SK-N-DZ (cell line): Measurements from ENCODE around the gene CDH13.

Experiments
- DNase-seq: peaks from one replicate; pipeline ENCODE4 v3.0.0-alpha.2; 2015; ENCODE audit warnings: low spot score

CDH13 gene

GRCh38 chr16:82945420-82946101, 318.8 kb downstream of the CDH13 start:
- no peak for DNase-seq

GRCh38 chr16:82947698-82948097, 320.9 kb downstream of the CDH13 start:
- no peak for DNase-seq

GRCh38 chr16:82949016-82949415, 322.2 kb downstream of the CDH13 start:
- DNase-seq, result no peak

DNA sequence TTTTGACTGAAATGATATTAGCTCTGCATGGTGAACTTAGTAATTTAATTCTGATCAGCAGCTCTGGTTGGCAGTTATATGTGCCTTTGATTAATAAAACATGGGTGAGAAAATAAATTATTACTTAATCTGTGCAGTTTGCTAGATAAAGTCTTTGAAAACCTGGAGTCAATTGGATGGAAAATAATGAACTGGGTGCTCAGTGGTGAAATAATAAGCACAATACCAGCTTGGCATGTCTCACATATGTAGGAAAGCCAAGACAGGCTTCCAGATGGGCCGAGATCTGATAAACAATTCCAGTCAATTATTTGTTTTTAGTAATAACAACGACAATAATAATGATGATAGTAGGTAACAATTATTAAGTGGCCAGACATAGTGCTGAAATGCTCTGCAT, 326.7 kb downstream of the CDH13 start:
- no peak for DNase-seq

DNA sequence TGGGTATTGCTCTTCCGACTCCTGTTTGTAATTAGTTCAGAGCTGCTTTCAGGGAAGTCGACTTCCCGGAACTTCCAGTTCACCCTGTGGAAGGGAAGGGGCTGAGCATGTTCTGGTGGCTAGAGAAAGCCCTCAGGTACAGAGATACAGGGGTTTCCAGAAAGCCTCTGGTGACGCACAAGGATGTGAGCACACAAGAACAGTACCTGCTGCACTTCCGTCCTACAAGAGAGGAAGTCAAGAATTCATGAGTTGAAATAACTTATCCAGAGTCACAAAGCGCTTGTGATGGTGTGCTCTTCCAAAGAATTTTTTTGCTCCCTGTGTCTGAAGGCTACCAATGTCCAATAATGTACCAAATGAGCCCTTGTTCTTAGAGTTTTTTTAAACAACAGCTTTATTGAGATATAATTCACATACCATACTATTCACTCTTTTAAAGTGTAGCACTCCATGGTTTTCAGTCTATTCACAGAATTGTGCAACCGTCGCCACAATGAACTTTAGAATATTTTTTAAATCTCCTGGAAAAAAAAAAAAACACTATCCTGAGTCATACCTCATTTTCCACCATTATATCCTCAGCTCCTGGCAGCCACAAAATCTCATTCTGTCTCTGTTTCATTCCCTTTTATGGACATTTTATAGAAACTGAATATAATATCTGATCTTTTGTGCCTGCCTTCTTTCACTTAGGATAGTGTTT, 327.6 kb downstream of the CDH13 start:
- DNase-seq, result no peak

DNA sequence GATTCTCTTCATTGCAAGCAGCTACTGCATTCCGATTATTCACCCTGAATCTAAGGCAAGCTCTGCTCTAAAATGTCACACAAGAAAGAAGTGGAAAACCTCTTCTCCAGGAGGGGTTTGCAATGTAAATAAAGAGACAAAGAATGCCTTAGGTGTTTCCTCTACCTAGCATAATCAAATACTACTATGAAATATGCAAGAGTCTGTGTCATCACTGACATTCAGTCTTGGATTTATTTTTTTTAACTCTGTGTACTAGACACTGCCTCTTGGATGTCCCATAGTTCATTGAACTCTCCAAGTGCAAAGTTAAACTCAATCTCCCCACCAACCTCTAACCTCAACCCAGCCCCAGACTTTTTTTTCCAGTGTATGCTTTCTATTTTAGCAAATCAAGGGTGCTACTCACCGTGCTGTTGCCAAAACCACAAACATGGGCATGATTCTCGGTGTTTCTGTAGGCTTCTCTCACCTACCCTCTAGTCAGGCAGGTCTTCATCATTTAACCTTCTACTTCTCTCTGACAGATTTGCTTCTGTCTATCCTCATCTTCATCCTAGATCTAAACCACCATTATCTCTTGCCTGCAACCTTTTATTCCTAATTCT, 329.1 kb downstream of the CDH13 start:
- no peak for DNase-seq

DNA sequence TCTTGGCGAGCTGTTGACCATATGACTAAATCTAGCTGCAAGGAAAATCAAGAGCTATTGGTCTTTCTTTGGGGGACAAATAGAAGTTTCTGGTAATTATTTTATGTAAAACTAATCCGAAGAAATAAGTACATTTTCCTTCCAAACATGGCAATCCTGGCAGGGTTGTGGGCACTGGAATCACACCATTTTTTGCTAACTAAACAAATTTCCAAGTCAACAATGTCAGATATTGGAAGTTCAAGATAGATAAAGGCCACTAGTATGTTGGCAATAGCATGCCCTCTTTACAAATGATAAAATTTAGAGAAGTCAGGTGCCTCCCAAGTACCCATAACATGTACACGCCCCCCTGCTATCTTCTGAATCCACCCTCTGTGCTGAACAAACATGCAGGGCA, 330.4 kb downstream of the CDH13 start:
- DNase-seq, result no peak

- no peak for DNase-seq
Observed at GRCh38 chr16:82960918-82961317, 334.1 kb downstream of the CDH13 start.

DNA sequence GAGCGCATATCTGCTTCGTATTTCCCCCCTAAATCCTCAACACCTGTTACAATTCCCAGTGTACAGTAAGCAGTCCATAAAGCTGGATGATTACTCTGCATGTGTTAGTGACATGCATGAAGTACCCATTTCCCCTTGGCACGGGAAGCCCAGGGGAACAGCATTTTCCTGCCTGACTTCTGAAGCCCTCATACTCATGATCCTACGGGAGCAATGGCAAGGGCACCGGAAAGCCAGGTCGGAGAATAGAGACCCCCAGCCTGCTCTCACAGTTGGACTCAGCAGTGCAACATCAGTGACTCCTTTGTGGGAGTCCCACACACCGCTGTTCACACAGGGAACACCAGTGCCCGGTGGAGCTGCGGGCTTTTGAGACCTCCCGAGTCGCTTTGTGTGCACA, 336.9 kb downstream of the CDH13 start:
- no peak for DNase-seq

GRCh38 chr16:82965808-82966207, 339.0 kb downstream of the CDH13 start:
- DNase-seq, result no peak

- no peak for DNase-seq
Observed at GRCh38 chr16:82967424-82967823, 340.7 kb downstream of the CDH13 start.

DNA sequence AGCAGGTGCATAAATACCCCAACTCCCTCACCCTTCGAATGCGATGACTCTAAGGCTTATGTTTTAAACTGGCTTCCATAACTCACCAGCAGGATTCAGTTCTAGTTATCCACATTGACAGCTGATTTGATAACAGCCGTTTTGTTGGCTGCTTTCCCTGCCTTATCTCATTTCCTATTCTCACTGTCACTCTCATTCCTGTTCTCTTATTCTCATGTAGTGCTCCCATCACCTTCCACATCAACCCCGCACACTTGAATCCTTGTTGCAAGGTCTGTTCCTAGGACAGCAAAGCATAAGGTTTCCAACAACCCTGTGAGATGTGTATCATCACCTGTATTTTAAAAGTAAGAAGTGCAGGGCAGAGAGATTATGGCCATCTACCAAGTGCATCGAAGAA, 344.4 kb downstream of the CDH13 start:
- no peak for DNase-seq

DNA sequence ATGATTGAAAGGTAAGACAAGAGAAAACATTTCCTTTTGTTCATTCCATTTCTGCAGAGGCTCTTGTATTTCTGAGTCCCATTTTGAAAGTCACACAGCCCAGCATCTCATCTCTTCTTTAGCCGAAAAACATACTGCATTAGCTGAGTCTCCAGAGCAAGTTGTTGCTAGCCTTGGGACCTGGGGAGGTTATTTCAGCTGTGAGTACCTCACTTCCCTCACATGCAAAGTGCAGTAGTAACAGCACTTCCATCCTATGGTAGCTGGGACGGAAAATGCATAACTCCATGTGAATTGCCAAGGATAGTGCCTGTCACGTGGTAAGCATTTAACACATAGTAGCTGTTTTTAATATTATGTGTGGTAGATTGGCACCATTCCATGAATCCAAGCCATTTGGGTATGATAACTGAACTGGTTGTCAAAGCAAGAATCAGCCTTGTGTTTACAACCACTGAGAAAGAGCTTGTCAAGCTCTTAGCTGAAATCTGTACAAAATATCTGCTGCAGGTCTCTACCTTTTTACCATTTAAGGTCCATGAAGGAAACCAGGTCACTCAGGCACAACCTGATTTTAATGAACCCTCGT, 345.7 kb downstream of the CDH13 start:
- DNase-seq, result no peak

DNA sequence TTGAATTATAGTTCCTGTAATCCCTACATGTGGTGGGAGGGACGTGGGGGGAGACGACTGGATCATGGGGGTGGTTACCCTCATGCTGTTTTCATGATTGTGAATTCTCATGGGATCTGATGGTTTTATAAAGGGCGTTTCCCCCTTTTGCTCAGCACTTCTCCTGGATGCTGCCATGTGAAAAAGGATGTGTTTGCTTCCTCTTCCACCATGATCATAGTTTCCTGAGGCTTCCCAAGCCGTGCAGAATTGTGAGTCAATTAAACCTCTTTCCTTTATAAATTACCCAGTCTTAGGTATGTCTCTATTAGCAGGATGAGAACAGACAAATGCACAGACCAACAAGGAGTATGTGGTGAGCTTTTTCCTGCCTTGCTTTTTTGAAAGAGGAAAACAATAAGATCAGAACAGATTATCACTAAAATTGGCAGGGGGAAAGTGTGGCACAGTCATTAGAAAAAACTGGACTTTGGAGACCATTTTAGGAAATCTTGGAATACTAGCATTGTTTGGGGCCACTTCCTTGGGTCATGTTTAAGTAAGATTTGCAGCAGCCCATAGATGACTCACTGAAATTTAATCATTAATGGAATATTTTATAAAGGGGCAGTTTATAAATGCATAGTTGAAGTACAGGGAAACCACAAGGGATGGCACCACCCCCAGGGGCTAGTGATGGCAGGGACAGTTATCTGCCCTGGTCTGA, 352.8 kb downstream of the CDH13 start:
- DNase-seq, result no peak

DNA sequence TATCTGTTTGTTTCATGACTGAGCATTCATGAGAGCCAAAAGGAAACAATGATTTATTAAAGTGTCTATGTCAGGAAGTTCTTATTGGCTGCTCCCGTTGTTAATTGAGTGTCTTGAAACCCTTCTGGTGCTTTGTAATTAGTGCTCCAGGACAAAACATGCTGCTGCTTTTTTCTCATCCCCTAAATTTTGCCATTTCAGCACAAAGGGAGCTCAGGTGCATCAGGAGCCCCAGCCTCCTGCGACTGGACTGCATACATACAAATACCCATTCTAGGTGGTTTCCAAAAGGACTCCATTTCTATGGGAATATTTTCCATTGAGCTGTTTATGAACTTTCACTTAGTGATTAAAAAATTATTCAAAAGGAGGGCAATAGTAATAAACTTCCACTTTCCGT, 354.0 kb downstream of the CDH13 start:
- DNase-seq, result no peak

GRCh38 chr16:82987767-82988166, 361.0 kb downstream of the CDH13 start:
- DNase-seq, result no peak

DNA sequence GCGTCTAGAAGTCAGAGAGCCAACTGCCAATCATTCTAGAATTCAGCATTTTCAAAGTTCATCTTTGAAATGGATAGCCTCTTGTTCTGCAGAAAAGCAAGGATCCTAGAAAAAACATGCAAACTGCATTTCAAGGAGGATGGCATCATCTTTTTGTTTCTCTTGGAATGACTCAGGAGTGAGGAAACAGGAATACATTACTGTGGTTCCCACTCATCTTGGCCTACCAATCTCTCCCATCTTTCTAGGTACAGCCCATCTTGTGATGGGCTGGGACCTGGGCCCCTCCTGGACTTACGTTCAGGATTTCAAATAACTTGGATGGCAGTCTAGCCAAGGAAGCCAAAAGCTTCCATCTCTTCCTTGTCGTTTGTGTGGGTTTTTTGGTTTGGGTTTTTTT, 363.4 kb downstream of the CDH13 start:
- no peak for DNase-seq

DNA sequence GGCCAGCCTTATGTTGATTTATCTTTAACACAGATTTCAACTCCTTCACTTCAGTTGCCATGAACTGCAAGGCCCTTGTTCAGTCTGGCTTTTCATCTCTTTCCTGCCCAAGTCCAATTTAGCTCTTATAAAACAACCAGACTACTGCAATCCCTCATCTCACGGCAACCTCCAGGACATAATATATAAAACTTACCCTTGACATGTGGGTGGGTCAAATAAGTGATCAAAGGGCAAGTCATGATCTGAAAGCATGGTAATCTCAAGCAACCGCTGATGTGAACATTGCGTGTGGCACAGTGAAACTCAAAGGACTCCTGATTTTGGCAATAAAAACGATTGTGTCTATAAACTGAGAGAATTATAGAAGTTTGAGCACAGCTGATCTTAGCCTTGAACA, 364.6 kb downstream of the CDH13 start:
- DNase-seq, result no peak

GRCh38 chr16:82991966-82992675, 365.4 kb downstream of the CDH13 start:
- no peak for DNase-seq

DNA sequence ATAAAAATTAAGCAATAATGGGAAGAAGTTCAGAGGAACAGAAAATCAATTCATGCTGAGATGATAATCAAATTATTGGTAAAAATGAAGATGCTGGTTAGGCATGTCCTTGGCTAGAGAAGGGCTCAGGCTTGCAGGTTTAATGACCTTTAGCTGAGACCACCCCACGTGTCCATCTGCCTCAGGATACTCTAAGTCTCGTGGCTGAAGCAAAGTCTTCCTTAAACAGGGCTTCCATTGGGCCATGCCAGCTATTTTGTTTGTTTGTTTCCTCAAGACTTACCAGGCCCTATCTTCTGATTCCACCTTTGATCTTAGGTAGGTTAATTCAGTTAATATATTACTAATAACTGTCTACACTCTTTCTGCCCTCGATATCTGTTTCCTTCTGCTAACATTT, 366.0 kb downstream of the CDH13 start:
- DNase-seq, result no peak

DNA sequence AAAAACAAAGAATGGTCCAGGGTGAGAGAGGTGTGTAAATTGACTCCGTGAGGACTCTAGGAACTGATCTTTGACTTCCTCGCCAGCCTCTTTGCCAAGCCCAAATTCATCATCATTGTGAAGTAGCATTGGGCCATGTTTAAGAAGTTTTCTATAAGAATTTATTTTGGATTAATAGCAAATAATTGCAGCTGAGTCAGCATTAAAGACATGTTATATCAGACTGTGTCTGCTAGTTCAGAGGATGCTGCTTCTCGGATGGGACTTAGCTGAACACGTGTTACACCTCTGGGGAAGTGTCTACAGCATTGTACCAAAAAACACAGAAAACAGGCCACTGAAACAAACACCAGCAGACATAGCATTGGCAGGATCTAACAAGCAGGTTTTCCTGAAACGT, 366.6 kb downstream of the CDH13 start:
- DNase-seq, result no peak
